ENCODE measurements around the gene ANKS1B. TPM values are rescaled to one million over a fixed set of nuclear protein-coding genes. Genes with fewer than 3 reads are reported as not detected.

ANKS1B gene
- total and polyA plus RNA-seq, 10 of the 15 experiments (the other 5 are each of a cell fraction or from before 2014, with no cell fraction given), result 0.16 to 1.3 (median 0.82) TPM; not detected in 7

DNA sequence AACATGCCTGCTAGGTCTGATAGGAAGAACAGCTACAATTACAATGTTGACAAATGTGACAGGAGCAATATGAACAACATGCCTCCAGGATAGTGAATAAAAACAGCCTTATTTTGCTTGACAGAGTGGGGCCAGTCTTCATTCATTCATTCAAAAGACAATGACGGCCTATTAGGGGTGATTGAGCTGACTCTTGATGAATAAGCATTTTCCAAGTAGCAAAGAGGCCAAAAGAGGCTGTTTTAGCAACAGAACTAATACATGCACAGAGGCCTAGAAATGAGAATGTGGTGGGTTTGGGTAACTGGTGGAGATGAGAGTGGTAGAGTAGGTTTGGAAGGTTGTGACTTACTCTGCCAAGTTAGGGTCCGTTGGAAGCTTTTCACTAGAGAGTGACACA, 1201.3 kb downstream of the ANKS1B start:
- no peaks in the 10 kb centered on the region for H3K79me2 ChIP-seq (ENCODE audit: control insufficient read depth, insufficient read depth, low read length)
- H2AFZ ChIP-seq (ENCODE audit: control insufficient read depth, low read depth, low read length), result no peak overlapping the region
- CTCF ChIA-PET, result interaction anchor here (0.6 to 1.5 kb wide), 4 partner anchors 33 to 215 kb away, joined by 3 to 5 read pairs (median 4); no protein-coding TSS in a partner anchor
- intact Hi-C loops (cut with micrococcal nuclease; ENCODE audit: unreplicated experiment), result no loop called here
- POLR2A ChIA-PET, result no interaction called here
- no peak for ATAC-seq
- H3K27ac ChIP-seq (ENCODE audit: control insufficient read depth, insufficient read depth), result no peak overlapping the region
- H3K27me3 ChIP-seq (replicated peaks in 1 of 2; ENCODE audit: control insufficient read depth in 2 of 2, insufficient read depth in 2 of 2, low read length in 1 of 2), result no peaks in the 10 kb centered on the region
- FAIRE-seq, result no peak
- no peaks in the 10 kb centered on the region for H3K4me1 ChIP-seq (ENCODE audit: control insufficient read depth, insufficient read depth, low read length)
- SMC1A ChIA-PET (ENCODE audit: uncharacterized antibody, unreplicated experiment), result no interaction called here
- no peak overlapping the region for H3K9ac ChIP-seq (ENCODE audit: control insufficient read depth, insufficient read depth, low read length)
- DNase-seq (ENCODE audit: low read depth, low spot score), result no peak
- RAD21 ChIA-PET (ENCODE audit: unreplicated experiment), result interaction anchor here (1.8 kb wide), 1 partner anchor 12 kb away, joined by 4 read pairs; no protein-coding TSS in a partner anchor
- WGBS (ENCODE audit: insufficient coverage, insufficient replicate concordance, low lambda C conversion rate, missing lambda C conversion rate), result 11% methylated on average over 2 of the region's 2 CpGs
- no peaks in the 10 kb centered on the region for H3K36me3 ChIP-seq (ENCODE audit: control insufficient read depth in 2 of 2, insufficient read depth in 2 of 2, low read length in 1 of 2)
- no peaks in the 10 kb centered on the region for H3K9me3 ChIP-seq (replicated peaks; ENCODE audit: control insufficient read depth, insufficient read depth, low read length)
- H3K4me2 ChIP-seq (ENCODE audit: control insufficient read depth, insufficient read depth), result no peak overlapping the region
- BruUV-seq (replicated peaks), result no TSS peak
- no peak overlapping the region for H3K4me3 ChIP-seq
- in situ Hi-C loops (cut with MboI), result no loop called here
- H4K20me1 ChIP-seq (ENCODE audit: control insufficient read depth, insufficient read depth), result no peaks in the 10 kb centered on the region; the same call in 1 of the 2 replicates
- TF ChIP-seq IKZF1 (conservative IDR thresholded peaks at IDR 0.05), result no peak
- TF ChIP-seq, protein P1, sequence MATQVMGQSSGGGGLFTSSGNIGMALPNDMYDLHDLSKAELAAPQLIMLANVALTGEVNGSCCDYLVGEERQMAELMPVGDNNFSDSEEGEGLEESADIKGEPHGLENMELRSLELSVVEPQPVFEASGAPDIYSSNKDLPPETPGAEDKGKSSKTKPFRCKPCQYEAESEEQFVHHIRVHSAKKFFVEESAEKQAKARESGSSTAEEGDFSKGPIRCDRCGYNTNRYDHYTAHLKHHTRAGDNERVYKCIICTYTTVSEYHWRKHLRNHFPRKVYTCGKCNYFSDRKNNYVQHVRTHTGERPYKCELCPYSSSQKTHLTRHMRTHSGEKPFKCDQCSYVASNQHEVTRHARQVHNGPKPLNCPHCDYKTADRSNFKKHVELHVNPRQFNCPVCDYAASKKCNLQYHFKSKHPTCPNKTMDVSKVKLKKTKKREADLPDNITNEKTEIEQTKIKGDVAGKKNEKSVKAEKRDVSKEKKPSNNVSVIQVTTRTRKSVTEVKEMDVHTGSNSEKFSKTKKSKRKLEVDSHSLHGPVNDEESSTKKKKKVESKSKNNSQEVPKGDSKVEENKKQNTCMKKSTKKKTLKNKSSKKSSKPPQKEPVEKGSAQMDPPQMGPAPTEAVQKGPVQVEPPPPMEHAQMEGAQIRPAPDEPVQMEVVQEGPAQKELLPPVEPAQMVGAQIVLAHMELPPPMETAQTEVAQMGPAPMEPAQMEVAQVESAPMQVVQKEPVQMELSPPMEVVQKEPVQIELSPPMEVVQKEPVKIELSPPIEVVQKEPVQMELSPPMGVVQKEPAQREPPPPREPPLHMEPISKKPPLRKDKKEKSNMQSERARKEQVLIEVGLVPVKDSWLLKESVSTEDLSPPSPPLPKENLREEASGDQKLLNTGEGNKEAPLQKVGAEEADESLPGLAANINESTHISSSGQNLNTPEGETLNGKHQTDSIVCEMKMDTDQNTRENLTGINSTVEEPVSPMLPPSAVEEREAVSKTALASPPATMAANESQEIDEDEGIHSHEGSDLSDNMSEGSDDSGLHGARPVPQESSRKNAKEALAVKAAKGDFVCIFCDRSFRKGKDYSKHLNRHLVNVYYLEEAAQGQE (IDR thresholded peaks at IDR 0.05; ENCODE audit: low read depth, low read length), result no peak
- no peak for TF ChIP-seq POLR2AphosphoS5 (IDR thresholded peaks at IDR 0.05; ENCODE audit: low read length)
- TF ChIP-seq MAX (IDR thresholded peaks at IDR 0.05; ENCODE audit: low read depth, low read length), result no peak
- TF ChIP-seq PKNOX1 (IDR thresholded peaks at IDR 0.05), result no peak
- TF ChIP-seq MTA3 (IDR thresholded peaks at IDR 0.05; ENCODE audit: borderline replicate concordance, low read length), result no peak
- TF ChIP-seq, protein P2, sequence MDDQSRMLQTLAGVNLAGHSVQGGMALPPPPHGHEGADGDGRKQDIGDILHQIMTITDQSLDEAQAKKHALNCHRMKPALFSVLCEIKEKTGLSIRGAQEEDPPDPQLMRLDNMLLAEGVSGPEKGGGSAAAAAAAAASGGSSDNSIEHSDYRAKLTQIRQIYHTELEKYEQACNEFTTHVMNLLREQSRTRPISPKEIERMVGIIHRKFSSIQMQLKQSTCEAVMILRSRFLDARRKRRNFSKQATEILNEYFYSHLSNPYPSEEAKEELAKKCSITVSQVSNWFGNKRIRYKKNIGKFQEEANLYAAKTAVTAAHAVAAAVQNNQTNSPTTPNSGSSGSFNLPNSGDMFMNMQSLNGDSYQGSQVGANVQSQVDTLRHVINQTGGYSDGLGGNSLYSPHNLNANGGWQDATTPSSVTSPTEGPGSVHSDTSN (IDR thresholded peaks at IDR 0.05; ENCODE audit: insufficient replicate concordance, low read depth, low read length), result no peak
- TF ChIP-seq NFYB (IDR thresholded peaks at IDR 0.05; ENCODE audit: insufficient read depth, low read depth, low read length), result no peak
- TF ChIP-seq CEBPZ (IDR thresholded peaks at IDR 0.05; ENCODE audit: low read depth, low read length), result no peak
- TF ChIP-seq ATF7 (IDR thresholded peaks at IDR 0.05; ENCODE audit: low read depth), result no peak
- no peak for TF ChIP-seq RAD51 (IDR thresholded peaks at IDR 0.05)
